HCT116 (cell line): ENCODE measurements around the gene FN3K. TPM values are rescaled to one million over a fixed set of nuclear protein-coding genes. Genes with fewer than 3 reads are reported as not detected.
"Not testable (repeated sequence)": the region's sequence is repeated elsewhere in the genome, so short reads cannot be mapped to it uniquely, and the experiment has no call there.

ENCODE experiments used
- ATAC-seq: fragments of 200-7000 bp; cut with Tn5 transposase; 2 replicates; pipeline ENCODE4 v1.9.1; 2020; ENCODE audit warnings: mild to moderate bottlenecking, moderate library complexity
- BruUV-seq: library from RNA; stranded (reverse); fragments of 400-500 nt; replicated peaks from 2 replicates; lab custom pipeline; 2021; lab: Mats Ljungman, UMichigan
- CTCF ChIA-PET: fragments of 300-600 bp; sonication (Branson Sonifier 250); formaldehyde crosslinking; loops from one replicate; lab custom pipeline; 2021; ENCODE audit warnings: antibody characterized with exemption; lab: Charles Lee
- POLR2A ChIA-PET: fragments of 300-600, 350-600 bp; sonication (Branson Sonifier 250); formaldehyde crosslinking; loops from one replicate; lab custom pipeline; 2021; ENCODE audit warnings: antibody characterized with exemption; lab: Charles Lee
- RAD21 ChIA-PET, 2 experiments: fragments of 300-600 bp; sonication (Branson Sonifier 250); formaldehyde crosslinking; loops; one replicate each; lab custom pipeline; 2023; ENCODE audit warnings: low total read pairs in 2 of 2; ENCODE audit not compliant: uncharacterized antibody in 2 of 2, unreplicated experiment in 2 of 2, low non-redundant PET in 1 of 2; lab: Charles Lee
- DNase-seq: peaks from one replicate; pipeline ENCODE4 v3.0.0-alpha.2; 2010; ENCODE audit warnings: low read depth, low spot score
- H2AFZ ChIP-seq: fragments of 200-600 bp; shearing (Covaris generic), sonication (generic); 2 replicates; pipeline ENCODE4 v1.6.1; 2017; ENCODE audit warnings: low read depth, mixed run types, mixed read lengths, antibody characterized with exemption, low read length; ENCODE audit not compliant: poor library complexity, severe bottlenecking
- H3K27ac ChIP-seq: 2 replicates; pipeline ENCODE4 v1.5.1; 2012; ENCODE audit warnings: low read depth, low read length
- H3K27me3 ChIP-seq: fragments of 200-600 bp; sonication (generic); 2 replicates; pipeline ENCODE4 v1.6.1; 2016; ENCODE audit warnings: mixed run types, low read length, mixed read lengths; ENCODE audit not compliant: insufficient read depth
- H3K36me3 ChIP-seq, 2 experiments: fragments of 200-500 bp in 1 of 2; fragments of 200-600 bp in 1 of 2; sonication (Bioruptor generic) in 1 of 2; sonication (generic) in 1 of 2; 2 replicates each; pipeline versions ENCODE4 v1.5.1 to v1.6.1; 2014 to 2016; ENCODE audit warnings: low read length in 2 of 2, inconsistent platforms in 1 of 2, mixed read lengths in 1 of 2, mixed run types in 1 of 2; ENCODE audit not compliant: insufficient read depth in 2 of 2, control insufficient read depth in 1 of 2
- H3K4me1 ChIP-seq, 2 experiments: fragments of 200-600 bp in 1 of 2; sonication (generic) in 1 of 2; 2 replicates each; pipeline versions ENCODE4 v1.5.1 to v1.6.1; 2012 to 2017; ENCODE audit warnings: low read length in 2 of 2, inconsistent platforms in 1 of 2, mild to moderate bottlenecking in 1 of 2, mixed read lengths in 1 of 2, mixed run types in 1 of 2, moderate library complexity in 1 of 2; ENCODE audit not compliant: insufficient read depth in 2 of 2, control insufficient read depth in 1 of 2
- H3K4me2 ChIP-seq: fragments of 200-600 bp; sonication (generic); 2 replicates; pipeline ENCODE4 v1.6.1; 2017; ENCODE audit warnings: mixed run types, low read length, mixed read lengths
- H3K4me3 ChIP-seq, 2 experiments: fragments of 200-600 bp in 1 of 2; sonication (generic) in 1 of 2; replicated peaks in 1 of 2; 2 replicates each; pipeline ENCODE4 v1.5.1; 2011 to 2016; ENCODE audit warnings: low read length in 2 of 2, control low read depth in 1 of 2, low read depth in 1 of 2, mild to moderate bottlenecking in 1 of 2, mixed read lengths in 1 of 2, mixed run types in 1 of 2
- H3K79me2 ChIP-seq: fragments of 200-600 bp; sonication (generic); 2 replicates; pipeline ENCODE4 v1.6.1; 2017; ENCODE audit warnings: mild to moderate bottlenecking, mixed run types, low read length, moderate library complexity, mixed read lengths; ENCODE audit not compliant: insufficient read depth
- H3K9ac ChIP-seq: fragments of 200-600 bp; sonication (generic); 2 replicates; pipeline ENCODE4 v1.6.1; 2016; ENCODE audit warnings: low read length, mixed read lengths
- H3K9me2 ChIP-seq: fragments of 200-600 bp; sonication (generic), shearing (Covaris generic); 2 replicates; pipeline ENCODE4 v1.6.1; 2017; ENCODE audit warnings: mixed run types, mild to moderate bottlenecking, moderate library complexity; ENCODE audit not compliant: insufficient read depth
- H3K9me3 ChIP-seq, 2 experiments: fragments of 200-500 bp in 1 of 2; fragments of 200-600 bp in 1 of 2; sonication (Bioruptor generic) in 1 of 2; sonication (generic) in 1 of 2; 2 replicates each; pipeline ENCODE4 v1.6.1; 2014 to 2017; ENCODE audit warnings: low read length in 2 of 2, mixed read lengths in 2 of 2, inconsistent platforms in 1 of 2, low read depth in 1 of 2, mild to moderate bottlenecking in 1 of 2, mixed run types in 1 of 2, moderate library complexity in 1 of 2; ENCODE audit not compliant: control insufficient read depth in 1 of 2, insufficient read depth in 1 of 2
- H4K20me1 ChIP-seq: fragments of 200-600 bp; sonication (generic), shearing (Covaris generic); 2 replicates; pipeline ENCODE4 v1.6.1; 2017; ENCODE audit warnings: mixed run types, mild to moderate bottlenecking, moderate library complexity; ENCODE audit not compliant: insufficient read depth
- JUND ChIP-seq: IDR thresholded peaks from 2 replicates; pipeline ENCODE4 v1.6.1; 2012
- POLR2A ChIP-seq: IDR thresholded peaks from 2 replicates; pipeline ENCODE4 v1.7.0; 2011; ENCODE audit warnings: borderline replicate concordance; ENCODE audit not compliant: insufficient read depth, insufficient read length; ENCODE audit errors: extremely low read depth
- SP1 ChIP-seq: IDR thresholded peaks from 2 replicates; pipeline ENCODE4 v1.6.1; 2012; ENCODE audit warnings: low read depth
- intact Hi-C: fragments of 100-400 bp; cut with micrococcal nuclease; formaldehyde crosslinking; loops from 2 replicates; pipeline ENCODE4 v1.10.0; 2022
- total RNA-seq: library from RNA; stranded (reverse); gene quantifications from one replicate; pipeline ENCODE4 v1.2.1, GENCODE V29; 2021; ENCODE audit not compliant: unreplicated experiment
- TF ChIP-seq, protein P1 (sequence below), 3 experiments: fragments of 200-600 bp in 1 of 3; sonication (generic) in 1 of 3; IDR thresholded peaks in 2 of 3; conservative IDR thresholded peaks in 1 of 3; 2 replicates each; pipeline ENCODE4 v1.5.1; 2012 to 2017; ENCODE audit warnings: low read depth in 2 of 3, low read length in 2 of 3, antibody characterized with exemption in 1 of 3, borderline replicate concordance in 1 of 3, control low read depth in 1 of 3, mild to moderate bottlenecking in 1 of 3, mixed read lengths in 1 of 3, mixed run types in 1 of 3, moderate library complexity in 1 of 3; ENCODE audit not compliant: insufficient read depth in 1 of 3

Gene FN3K
- total RNA-seq, 1 experiment from 2014 or later: 9.9 TPM

DNA sequence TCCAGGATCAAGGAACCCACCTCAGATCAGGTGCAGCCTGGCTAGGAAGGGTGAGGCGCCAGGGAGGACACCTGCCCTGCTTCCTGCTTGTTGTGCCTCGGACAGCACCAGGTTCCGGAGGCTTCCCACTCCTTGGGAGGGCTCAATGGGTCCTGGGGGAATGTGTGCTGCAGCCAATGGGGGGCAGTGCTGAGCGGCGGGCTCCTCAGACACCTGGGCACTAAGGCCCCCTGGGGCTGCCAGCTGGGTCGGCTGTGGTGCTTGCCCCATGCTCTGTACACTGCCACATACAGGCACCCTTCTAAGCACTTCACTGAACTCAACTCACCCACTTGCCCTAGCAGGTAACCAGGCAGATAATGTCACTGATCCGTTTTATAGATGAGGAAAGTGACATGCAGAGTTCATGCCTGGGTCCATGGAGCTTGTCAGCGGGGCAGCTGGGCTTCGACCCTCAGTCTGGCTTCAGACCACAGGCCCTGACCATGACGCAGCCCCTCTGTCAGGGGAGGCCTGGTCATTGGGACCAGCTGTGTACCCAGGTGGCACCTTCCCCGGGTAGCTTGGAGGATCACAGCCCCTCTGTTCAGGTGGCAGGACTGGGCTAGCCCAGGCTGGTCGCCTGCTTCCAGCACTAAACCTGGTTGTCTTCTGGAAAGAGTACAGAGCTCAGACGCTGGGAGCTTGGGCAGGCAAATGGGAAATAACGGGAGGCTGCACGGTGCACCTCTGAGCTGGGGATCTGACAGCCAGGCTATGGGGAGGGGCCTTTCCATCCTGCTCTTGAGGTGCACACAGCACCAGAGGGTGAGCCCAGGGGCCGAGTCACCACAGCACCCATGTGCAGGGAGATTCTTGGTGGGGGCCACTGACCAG is 8.2 kb downstream of the FN3K start:
- TF ChIP-seq POLR2A (no peak), JUND (no peak), SP1 (no peak)
- TF ChIP-seq, protein P1, sequence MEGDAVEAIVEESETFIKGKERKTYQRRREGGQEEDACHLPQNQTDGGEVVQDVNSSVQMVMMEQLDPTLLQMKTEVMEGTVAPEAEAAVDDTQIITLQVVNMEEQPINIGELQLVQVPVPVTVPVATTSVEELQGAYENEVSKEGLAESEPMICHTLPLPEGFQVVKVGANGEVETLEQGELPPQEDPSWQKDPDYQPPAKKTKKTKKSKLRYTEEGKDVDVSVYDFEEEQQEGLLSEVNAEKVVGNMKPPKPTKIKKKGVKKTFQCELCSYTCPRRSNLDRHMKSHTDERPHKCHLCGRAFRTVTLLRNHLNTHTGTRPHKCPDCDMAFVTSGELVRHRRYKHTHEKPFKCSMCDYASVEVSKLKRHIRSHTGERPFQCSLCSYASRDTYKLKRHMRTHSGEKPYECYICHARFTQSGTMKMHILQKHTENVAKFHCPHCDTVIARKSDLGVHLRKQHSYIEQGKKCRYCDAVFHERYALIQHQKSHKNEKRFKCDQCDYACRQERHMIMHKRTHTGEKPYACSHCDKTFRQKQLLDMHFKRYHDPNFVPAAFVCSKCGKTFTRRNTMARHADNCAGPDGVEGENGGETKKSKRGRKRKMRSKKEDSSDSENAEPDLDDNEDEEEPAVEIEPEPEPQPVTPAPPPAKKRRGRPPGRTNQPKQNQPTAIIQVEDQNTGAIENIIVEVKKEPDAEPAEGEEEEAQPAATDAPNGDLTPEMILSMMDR (IDR thresholded peaks at IDR 0.05 in 2 of 3, conservative IDR thresholded peaks at IDR 0.05 in 1 of 3; ENCODE audit: borderline replicate concordance in 1 of 3, insufficient read depth in 1 of 3, low read depth in 2 of 3, low read length in 2 of 3): peak in 1 of 3 experiments; percentile 18; a peak in 1 of 6 replicates
- H3K27me3 ChIP-seq: no peaks in the 10 kb centered on the region
- H3K79me2 ChIP-seq: no peaks in the 10 kb centered on the region
- no TSS peak for BruUV-seq
- peaks cover 0 to 5% of the 10 kb centered on the region in 2 experiments; a peak in 1 of 4 replicates for H3K36me3 ChIP-seq
- H3K4me2 ChIP-seq: no peak overlapping the region
- H4K20me1 ChIP-seq: no peaks in the 10 kb centered on the region
- no peak overlapping the region for H3K9ac ChIP-seq
- peak; percentile 11; the same call in 1 of the 2 replicates for ATAC-seq
- H3K27ac ChIP-seq: no peak overlapping the region
- H3K4me1 ChIP-seq: no peaks in the 10 kb centered on the region
- CTCF ChIA-PET: no interaction called here
- POLR2A ChIA-PET: no interaction called here
- RAD21 ChIA-PET: no interaction called here
- no peaks in the 10 kb centered on the region for H3K9me2 ChIP-seq
- DNase-seq: no peak
- H3K9me3 ChIP-seq: peaks cover 17 to 27% of the 10 kb centered on the region in 2 experiments; a peak in 3 of 4 replicates
- intact Hi-C loops: no loop called here
- no peak overlapping the region for H2AFZ ChIP-seq
- H3K4me3 ChIP-seq: no peak overlapping the region

DNA sequence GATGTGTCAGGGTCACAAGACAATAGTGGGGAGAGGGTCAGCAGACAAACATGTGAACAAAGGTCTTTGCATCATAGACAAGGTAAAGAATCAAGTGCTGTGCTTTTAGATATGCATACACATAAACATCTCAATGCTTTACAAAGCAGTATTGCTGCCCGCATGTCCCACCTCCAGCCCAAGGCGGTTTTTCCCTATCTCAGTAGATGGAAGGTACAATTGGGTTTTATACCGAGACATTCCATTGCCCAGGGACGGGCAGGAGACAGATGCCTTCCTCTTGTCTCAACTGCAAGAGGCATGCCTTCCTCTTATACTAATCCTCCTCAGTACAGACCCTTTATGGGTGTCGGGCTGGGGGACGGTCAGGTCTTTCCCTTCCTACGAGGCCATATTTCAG is 9.3 kb downstream of the FN3K start:
- H3K36me3 ChIP-seq, H3K27me3 ChIP-seq, CTCF ChIA-PET, H3K9me2 ChIP-seq, H3K9ac ChIP-seq, H4K20me1 ChIP-seq, ATAC-seq, H3K4me3 ChIP-seq, H3K27ac ChIP-seq, H3K4me2 ChIP-seq, H3K79me2 ChIP-seq, intact Hi-C loops, H3K4me1 ChIP-seq, BruUV-seq, H2AFZ ChIP-seq, POLR2A ChIA-PET, RAD21 ChIA-PET, DNase-seq: not testable (repeated sequence)
- peaks cover 17 to 35% of the 10 kb centered on the region in 2 experiments; a peak in 3 of 4 replicates for H3K9me3 ChIP-seq
